Left lung (tissue), 10 donors: Measurements from ENCODE around the gene SERPINA4. TPM values are rescaled to one million over a fixed set of nuclear protein-coding genes. Genes with fewer than 3 reads are reported as not detected.

ENCODE experiments used
- ATAC-seq: fragments of 200-7000 bp; cut with Tn5 transposase; one replicate; pipeline ENCODE4 v1.9.1; 2020; ENCODE audit warnings: moderate library complexity
- DNase-seq, 4 donors: peaks; one replicate each; pipeline ENCODE4 v3.0.0-alpha.2; 2013 to 2020
- H3K27ac ChIP-seq, 2 donors: fragments of 200-600 bp; sonication (generic) in 1 of 2; one replicate each; pipeline versions ENCODE4 v1.5.0 to v1.8.0; 2020 to 2021
- H3K27me3 ChIP-seq, 2 donors: fragments of 200-600 bp; sonication (generic) in 1 of 2; one replicate each; pipeline versions ENCODE4 v1.5.0 to v1.8.0; 2020 to 2021
- H3K36me3 ChIP-seq, 2 donors: fragments of 200-600 bp; sonication (generic) in 1 of 2; one replicate each; pipeline versions ENCODE4 v1.5.0 to v1.8.0; 2020 to 2021
- H3K4me1 ChIP-seq, 2 donors: fragments of 200-600 bp; one replicate each; pipeline ENCODE4 v1.8.0; 2021
- H3K4me3 ChIP-seq, 2 donors: fragments of 200-600 bp; sonication (generic) in 1 of 2; one replicate each; pipeline versions ENCODE4 v1.5.0 to v1.8.0; 2020 to 2021; ENCODE audit warnings: mild to moderate bottlenecking in 1 of 2
- H3K9me3 ChIP-seq, 2 donors: fragments of 200-600 bp; sonication (generic) in 1 of 2; one replicate each; pipeline versions ENCODE4 v1.5.0 to v1.8.0; 2020 to 2021
- CTCF ChIP-seq, 2 donors: fragments of 200-600 bp; sonication (generic) in 1 of 2; IDR thresholded peaks; one replicate each; pipeline versions ENCODE4 v1.5.0 to v1.8.0; 2021; ENCODE audit warnings: antibody characterized with exemption in 2 of 2
- intact Hi-C, 2 donors: fragments of 100-400 bp; cut with DNase I; formaldehyde crosslinking; loops; one replicate each; pipeline versions ENCODE4 v1.11.2 to v1.14.2; 2022
- polyA plus RNA-seq, 6 donors: library from polyadenylated mRNA; unstranded; fragments of 120-200 nt; gene quantifications; one replicate each; pipeline ENCODE4 v1.2.1, GENCODE V29; 2013; ENCODE audit not compliant: insufficient read length in 6 of 6
- total RNA-seq, 2 donors: library from RNA; stranded (reverse); fragmentation: NEBNext Ultra II Directional; extraction: Animal tissue kit (Norgen Biotek cat#: 25700); gene quantifications; one replicate each; pipeline ENCODE4 v1.2.1, GENCODE V29; 2021
- donor health status: DM: no; HTN: yes; CAD: no.
- donor health status: DM: no; HTN: no; CAD: no.

The SERPINA4 gene
- total and polyA plus RNA-seq, 8 donors, result 1.0 to 2.7 (median 1.3) TPM; not detected in 2

- Histone ChIP-seq H3K27ac (peak overlapping the region in 1 of 2 donors; percentile 17), H3K4me3 (no peak overlapping the region), H3K9me3 (no peaks in the 10 kb centered on the region), H3K36me3 (no peaks in the 10 kb centered on the region), H3K27me3 (no peaks in the 10 kb centered on the region), H3K4me1 (no peaks in the 10 kb centered on the region)
- ATAC-seq, result peak; percentile 24
- DNase-seq, result peak in 2 of 4 donors; percentile 14 to 30
- TF ChIP-seq CTCF (IDR thresholded peaks at IDR 0.05), result no peak
- intact Hi-C loops, result no loop called here
Measured at GRCh38 chr14:94571395-94571794, 10.2 kb downstream of the SERPINA4 start.

GRCh38 chr14:94571950-94572349, 10.7 kb downstream of the SERPINA4 start:
- Histone ChIP-seq H3K4me3 (no peak overlapping the region), H3K27me3 (no peaks in the 10 kb centered on the region), H3K36me3 (no peaks in the 10 kb centered on the region), H3K9me3 (no peaks in the 10 kb centered on the region), H3K27ac (peak overlapping the region in 1 of 2 donors; percentile 17), H3K4me1 (no peaks in the 10 kb centered on the region)
- ATAC-seq (peak; percentile 19), DNase-seq (no peak)
- intact Hi-C loops, result no loop called here
- TF ChIP-seq CTCF (IDR thresholded peaks at IDR 0.05), result no peak

GRCh38 chr14:94572637-94573303, 11.5 kb downstream of the SERPINA4 start:
- H3K4me1 ChIP-seq, result no peaks in the 10 kb centered on the region
- H3K4me3 ChIP-seq, result no peak overlapping the region
- no peaks in the 10 kb centered on the region for H3K9me3 ChIP-seq
- ATAC-seq (no peak), DNase-seq (no peak)
- no peak for TF ChIP-seq CTCF (IDR thresholded peaks at IDR 0.05)
- H3K27ac ChIP-seq, result no peak overlapping the region
- H3K36me3 ChIP-seq, result no peaks in the 10 kb centered on the region
- no peaks in the 10 kb centered on the region for H3K27me3 ChIP-seq
- intact Hi-C loops, result no loop called here

GRCh38 chr14:94573475-94574277, 12.4 kb downstream of the SERPINA4 start:
- DNase-seq, result no peak

More at GRCh38 chr14:94573475-94574277, 12.4 kb downstream of the SERPINA4 start:
- Histone ChIP-seq H3K4me1 (no peaks in the 10 kb centered on the region), H3K4me3 (no peak overlapping the region), H3K27me3 (no peaks in the 10 kb centered on the region), H3K27ac (no peak overlapping the region), H3K36me3 (no peaks in the 10 kb centered on the region), H3K9me3 (no peaks in the 10 kb centered on the region)
- no peak for ATAC-seq
- TF ChIP-seq CTCF (IDR thresholded peaks at IDR 0.05), result no peak
- intact Hi-C loops, result no loop called here
